Activated naive CD8-positive, alpha-beta T cell treated with anti-CD3 and anti-CD28 coated beads, Interleukin-2, amount 10 ng/mL, durations not matched to agents 7 days and 5 days (primary cell): ENCODE results near the gene CXCL3. TPM values are rescaled to one million over a fixed set of nuclear protein-coding genes. Genes with fewer than 3 reads are reported as not detected.
"Not testable (repeated sequence)": the region's sequence is repeated elsewhere in the genome, so short reads cannot be mapped to it uniquely, and the experiment has no call there.

Experiments
- ATAC-seq: fragments of 150-1000 bp; cut with Tn5 transposase; one replicate; pipeline ENCODE4 v1.10.0; 2021; ENCODE audit warnings: low read depth, moderate library complexity
- POLR2A ChIA-PET: fragments of 350-600 bp; sonication (Branson Sonifier 250); formaldehyde crosslinking; loops from one replicate; lab custom pipeline; 2021; ENCODE audit warnings: antibody characterized with exemption; lab: Charles Lee
- DNase-seq: peaks from one replicate; pipeline ENCODE4 v3.0.0; 2021
- H3K27ac Mint-ChIP-seq: one replicate; pipeline ENCODE4 v1.8.0; 2022; ENCODE audit warnings: mild to moderate bottlenecking, mixed read lengths
- H3K27me3 Mint-ChIP-seq: one replicate; pipeline ENCODE4 v1.8.0; 2022; ENCODE audit warnings: mild to moderate bottlenecking, moderate library complexity, mixed read lengths
- H3K36me3 Mint-ChIP-seq: one replicate; pipeline ENCODE4 v1.8.0; 2021; ENCODE audit warnings: mild to moderate bottlenecking, mixed read lengths
- H3K4me1 Mint-ChIP-seq: one replicate; pipeline ENCODE4 v1.8.0; 2021; ENCODE audit warnings: mixed read lengths
- H3K4me3 Mint-ChIP-seq: one replicate; pipeline ENCODE4 v1.8.0; 2022; ENCODE audit warnings: mild to moderate bottlenecking, moderate library complexity, mixed read lengths
- H3K9me3 Mint-ChIP-seq: one replicate; pipeline ENCODE4 v1.8.0; 2021; ENCODE audit warnings: mixed read lengths
- total RNA-seq, 2 experiments: library from RNA; stranded (reverse); gene quantifications; one replicate each; pipeline ENCODE4 v1.2.3, GENCODE V29; 2021

Gene CXCL3
- under 1 TPM in 1 of 2 experiments, not detected in 1; 0.17 TPM for total RNA-seq

- Mint-ChIP-seq H3K9me3 (no peaks in the 10 kb centered on the region), H3K4me3 (peak within 1 kb of the TSS; percentile 78), H3K27me3 (peaks cover 37% of the 10 kb centered on the region), H3K4me1 (peaks cover 6% of the 10 kb centered on the region), H3K27ac (no peak within 1 kb of the TSS), H3K36me3 (no peaks in the 10 kb centered on the region)
- ATAC-seq (peak; percentile 52), DNase-seq (peak; percentile 36)
- POLR2A ChIA-PET: no interaction called here
Measured at GRCh38 chr4:74038425-74039314, at the start of gene CXCL3. CXCL3 (minus strand) TSS chr4:74038689; CDS start chr4:74038611, 78 bp downstream.

- no peak for ATAC-seq
- H3K4me3 Mint-ChIP-seq: no peak overlapping the region
- H3K36me3 Mint-ChIP-seq: no peaks in the 10 kb centered on the region
Measured at GRCh38 chr4:74087481-74087880, 49.0 kb upstream of the CXCL3 start.

GRCh38 chr4:74085669-74086068, 47.2 kb upstream of the CXCL3 start:
- no peaks in the 10 kb centered on the region for H3K4me1 Mint-ChIP-seq
- ATAC-seq (no peak), DNase-seq (no peak)
- no peaks in the 10 kb centered on the region for H3K36me3 Mint-ChIP-seq
- POLR2A ChIA-PET: no interaction called here
- no peak overlapping the region for H3K27ac Mint-ChIP-seq
- no peak overlapping the region for H3K4me3 Mint-ChIP-seq
- no peaks in the 10 kb centered on the region for H3K9me3 Mint-ChIP-seq
- H3K27me3 Mint-ChIP-seq: peaks cover 6% of the 10 kb centered on the region

More at GRCh38 chr4:74087481-74087880, 49.0 kb upstream of the CXCL3 start:
- POLR2A ChIA-PET: no interaction called here
- Mint-ChIP-seq H3K9me3 (no peaks in the 10 kb centered on the region), H3K4me1 (no peaks in the 10 kb centered on the region), H3K27me3 (peaks cover 4% of the 10 kb centered on the region), H3K27ac (no peak overlapping the region)
- DNase-seq: no peak

DNA sequence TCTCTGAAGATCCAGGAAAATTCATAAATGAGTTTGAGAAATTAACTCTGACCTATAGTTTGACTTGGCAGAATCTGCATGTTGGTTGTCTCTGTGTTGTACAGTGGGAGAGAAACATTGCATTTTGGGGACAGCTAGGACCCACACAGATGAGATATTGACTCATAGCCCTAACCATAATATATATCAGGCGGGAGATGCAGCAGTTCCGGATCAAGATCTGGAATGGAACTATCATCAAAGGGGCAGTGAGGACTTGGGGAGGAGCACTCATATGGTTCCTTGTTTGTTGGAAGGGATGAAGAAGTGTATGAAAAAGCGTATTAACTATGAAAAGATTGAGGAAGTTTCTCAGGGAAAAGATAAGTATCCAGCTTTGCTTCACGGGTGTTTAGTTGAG, 46.5 kb upstream of the CXCL3 start:
- POLR2A ChIA-PET: no interaction called here
- Mint-ChIP-seq H3K4me1 (no peaks in the 10 kb centered on the region), H3K9me3 (no peaks in the 10 kb centered on the region), H3K27me3 (peaks cover 6% of the 10 kb centered on the region), H3K36me3 (no peaks in the 10 kb centered on the region), H3K4me3 (no peak overlapping the region), H3K27ac (no peak overlapping the region)
- ATAC-seq (no peak), DNase-seq (no peak)

GRCh38 chr4:74083546-74083945, 45.1 kb upstream of the CXCL3 start:
- Mint-ChIP-seq H3K36me3 (no peaks in the 10 kb centered on the region), H3K4me1 (peaks cover 2% of the 10 kb centered on the region), H3K27me3 (peaks cover 6% of the 10 kb centered on the region), H3K9me3 (peaks cover 5% of the 10 kb centered on the region), H3K27ac (no peak overlapping the region), H3K4me3 (no peak overlapping the region)
- POLR2A ChIA-PET: no interaction called here
- DNase-seq (no peak), ATAC-seq (no peak)

DNA sequence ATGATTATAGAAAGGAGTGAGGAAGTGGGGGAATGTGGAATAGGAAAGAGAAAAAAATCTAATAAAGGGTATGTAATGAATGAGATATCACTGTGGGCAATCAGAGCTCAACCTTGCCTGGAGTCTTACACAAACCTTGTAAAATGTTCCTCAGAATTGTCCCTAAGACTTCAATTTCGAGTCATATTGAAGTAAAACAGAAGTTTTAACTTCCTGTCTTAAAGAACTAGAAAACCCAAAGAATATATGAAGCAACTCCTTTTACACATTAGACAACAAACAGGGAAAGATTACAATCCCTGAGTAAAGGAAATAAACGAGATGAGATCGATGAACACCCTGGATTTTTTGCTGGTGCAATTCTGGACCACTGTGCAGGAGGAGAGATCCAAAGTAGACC, 42.5 kb upstream of the CXCL3 start:
- POLR2A ChIA-PET: no interaction called here
- peaks cover 2% of the 10 kb centered on the region for H3K27me3 Mint-ChIP-seq
- H3K36me3 Mint-ChIP-seq: no peaks in the 10 kb centered on the region
- DNase-seq: no peak
- no peak overlapping the region for H3K4me3 Mint-ChIP-seq
- H3K9me3 Mint-ChIP-seq: peaks cover 5% of the 10 kb centered on the region
- H3K27ac Mint-ChIP-seq: no peak overlapping the region
- no peak for ATAC-seq
- H3K4me1 Mint-ChIP-seq: peaks cover 2% of the 10 kb centered on the region

GRCh38 chr4:74080351-74080750, 41.9 kb upstream of the CXCL3 start:
- POLR2A ChIA-PET, H3K27ac Mint-ChIP-seq, H3K36me3 Mint-ChIP-seq: not testable (repeated sequence)

DNA sequence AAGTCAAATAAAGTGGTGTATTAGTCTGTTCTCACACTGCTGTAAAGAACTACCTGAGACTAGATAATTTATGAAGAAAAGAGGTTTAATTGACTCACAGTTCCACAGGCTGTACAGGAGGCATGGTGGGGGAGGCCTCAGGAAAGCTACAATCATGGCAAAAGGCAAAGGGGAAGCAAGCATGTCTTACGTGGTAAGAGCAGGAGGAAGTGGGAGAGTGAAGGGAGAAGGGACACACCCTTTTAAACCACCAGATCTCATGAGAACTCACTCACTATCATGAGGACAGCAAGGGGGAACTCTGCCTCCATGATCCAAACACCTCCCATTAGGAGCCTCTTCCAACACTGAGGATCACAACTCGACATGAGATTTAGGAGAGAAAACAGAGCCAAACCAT, 40.5 kb upstream of the CXCL3 start:
- ATAC-seq, H3K36me3 Mint-ChIP-seq, POLR2A ChIA-PET, DNase-seq, H3K4me1 Mint-ChIP-seq, H3K9me3 Mint-ChIP-seq, H3K4me3 Mint-ChIP-seq, H3K27me3 Mint-ChIP-seq, H3K27ac Mint-ChIP-seq: not testable (repeated sequence)

More at GRCh38 chr4:74080351-74080750, 41.9 kb upstream of the CXCL3 start:
- ATAC-seq, DNase-seq, H3K27me3 Mint-ChIP-seq, H3K9me3 Mint-ChIP-seq, H3K4me3 Mint-ChIP-seq, H3K4me1 Mint-ChIP-seq: not testable (repeated sequence)

DNA sequence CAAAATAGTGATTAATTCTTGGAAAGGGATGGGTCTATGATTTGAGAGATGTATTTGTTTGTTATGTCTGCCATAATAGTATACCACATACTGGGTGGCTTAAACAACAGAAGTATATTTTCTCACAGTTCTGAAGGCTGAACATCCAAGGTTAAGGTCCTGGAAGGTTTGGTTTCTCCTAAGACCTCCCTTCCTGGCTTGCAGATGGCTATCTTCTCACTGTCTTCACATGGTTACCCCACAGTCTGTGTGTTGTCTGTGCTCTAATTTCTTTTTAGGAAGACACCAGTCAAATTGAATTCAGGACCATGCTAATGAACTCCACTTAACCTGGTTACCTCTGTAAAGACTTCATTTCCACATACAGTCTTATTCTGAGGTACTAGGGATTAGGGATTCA, 34.9 kb upstream of the CXCL3 start:
- Mint-ChIP-seq H3K27ac (no peak overlapping the region), H3K4me3 (no peak overlapping the region), H3K4me1 (no peaks in the 10 kb centered on the region), H3K36me3 (no peaks in the 10 kb centered on the region), H3K9me3 (no peaks in the 10 kb centered on the region), H3K27me3 (no peaks in the 10 kb centered on the region)
- POLR2A ChIA-PET: no interaction called here
- DNase-seq (no peak), ATAC-seq (no peak)

GRCh38 chr4:74072739-74073138, 34.2 kb upstream of the CXCL3 start:
- no peak overlapping the region for H3K4me3 Mint-ChIP-seq
- no peaks in the 10 kb centered on the region for H3K4me1 Mint-ChIP-seq
- ATAC-seq (no peak), DNase-seq (no peak)
- POLR2A ChIA-PET: no interaction called here
- no peaks in the 10 kb centered on the region for H3K9me3 Mint-ChIP-seq
- H3K27me3 Mint-ChIP-seq: no peaks in the 10 kb centered on the region
- H3K36me3 Mint-ChIP-seq: no peaks in the 10 kb centered on the region
- no peak overlapping the region for H3K27ac Mint-ChIP-seq

GRCh38 chr4:74067586-74067985, 29.1 kb upstream of the CXCL3 start:
- no peak overlapping the region for H3K27ac Mint-ChIP-seq
- DNase-seq: no peak
- no peak overlapping the region for H3K4me3 Mint-ChIP-seq
- no peaks in the 10 kb centered on the region for H3K9me3 Mint-ChIP-seq
- H3K4me1 Mint-ChIP-seq: no peaks in the 10 kb centered on the region
- ATAC-seq: no peak
- POLR2A ChIA-PET: no interaction called here
- no peaks in the 10 kb centered on the region for H3K36me3 Mint-ChIP-seq
- peaks cover 1% of the 10 kb centered on the region for H3K27me3 Mint-ChIP-seq

GRCh38 chr4:74066232-74066631, 27.7 kb upstream of the CXCL3 start:
- Mint-ChIP-seq H3K27me3 (peaks cover 1% of the 10 kb centered on the region), H3K27ac (no peak overlapping the region), H3K36me3 (no peaks in the 10 kb centered on the region), H3K4me1 (no peaks in the 10 kb centered on the region), H3K4me3 (no peak overlapping the region), H3K9me3 (no peaks in the 10 kb centered on the region)
- no peak for ATAC-seq
- DNase-seq: no peak
- POLR2A ChIA-PET: no interaction called here

- ATAC-seq (no peak), DNase-seq (no peak)
- POLR2A ChIA-PET: no interaction called here
- Mint-ChIP-seq H3K4me3 (no peak overlapping the region), H3K36me3 (no peaks in the 10 kb centered on the region), H3K4me1 (no peaks in the 10 kb centered on the region), H3K9me3 (no peaks in the 10 kb centered on the region), H3K27me3 (peaks cover 1% of the 10 kb centered on the region), H3K27ac (no peak overlapping the region)
Measured at GRCh38 chr4:74065115-74065642, 26.7 kb upstream of the CXCL3 start.

DNA sequence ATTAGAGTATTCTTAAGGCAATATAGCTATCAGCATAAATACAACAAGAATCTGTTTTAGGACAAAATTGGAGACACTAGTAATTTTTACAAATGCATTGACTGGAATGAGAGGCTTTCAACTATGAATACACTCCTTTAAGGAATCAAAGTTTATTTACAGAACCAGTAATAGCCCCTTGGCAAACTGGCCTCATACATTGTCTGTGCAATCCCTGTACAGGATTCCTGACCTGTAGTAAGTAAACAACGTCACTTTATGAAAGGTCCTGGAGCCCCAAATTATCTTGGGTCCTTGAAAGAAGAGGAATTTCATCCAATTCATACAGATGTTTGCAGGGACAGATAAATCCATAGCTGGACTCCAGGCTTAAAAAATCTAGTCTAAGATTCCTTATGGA, 25.4 kb upstream of the CXCL3 start:
- Mint-ChIP-seq H3K4me3 (no peak overlapping the region), H3K36me3 (no peaks in the 10 kb centered on the region)

More for the DNA sequence above, 25.4 kb upstream of the CXCL3 start:
- no peak for ATAC-seq
- POLR2A ChIA-PET: no interaction called here
- Mint-ChIP-seq H3K27ac (no peak overlapping the region), H3K27me3 (peaks cover 1% of the 10 kb centered on the region), H3K9me3 (no peaks in the 10 kb centered on the region), H3K4me1 (no peaks in the 10 kb centered on the region)
- no peak for DNase-seq
